HCT116 (cell line): ENCODE data around the gene GJD3.
"Not testable (repeated sequence)": the region's sequence is repeated elsewhere in the genome, so short reads cannot be mapped to it uniquely, and the experiment has no call there.

ENCODE experiments used
- CTCF ChIP-seq, 3 experiments: fragments of 200-600 bp in 1 of 3; sonication (generic) in 1 of 3; IDR thresholded peaks in 2 of 3; conservative IDR thresholded peaks in 1 of 3; 2 replicates each; pipeline ENCODE4 v1.5.1; 2012 to 2017; ENCODE audit warnings: low read depth in 2 of 3, low read length in 2 of 3, antibody characterized with exemption in 1 of 3, borderline replicate concordance in 1 of 3, control low read depth in 1 of 3, mild to moderate bottlenecking in 1 of 3, mixed read lengths in 1 of 3, mixed run types in 1 of 3, moderate library complexity in 1 of 3; ENCODE audit not compliant: insufficient read depth in 1 of 3
- EZH2 ChIP-seq: fragments of 200-600 bp; sonication (generic); IDR thresholded peaks from 2 replicates; pipeline ENCODE4 v1.6.1; 2017; ENCODE audit warnings: antibody characterized with exemption, mixed run types
- FOSL1 ChIP-seq: IDR thresholded peaks from 2 replicates; pipeline ENCODE4 v1.6.1; 2012; ENCODE audit warnings: low read depth
- POLR2AphosphoS5 ChIP-seq: IDR thresholded peaks from 2 replicates; pipeline ENCODE4 v1.6.1; 2011; ENCODE audit warnings: mild to moderate bottlenecking, low read depth, low read length, moderate library complexity
- RAD21 ChIP-seq: IDR thresholded peaks from 2 replicates; pipeline ENCODE4 v1.6.1; 2012; ENCODE audit warnings: low read depth, mild to moderate bottlenecking
- SIN3A ChIP-seq: IDR thresholded peaks from 2 replicates; pipeline ENCODE4 v1.6.1; 2012; ENCODE audit warnings: low read depth

GRCh38 chr17:40386555-40386954 is 22.0 kb upstream of the GJD3 start:
- not testable (repeated sequence) for TF ChIP-seq CTCF (IDR thresholded peaks at IDR 0.05 in 2 of 3, conservative IDR thresholded peaks at IDR 0.05 in 1 of 3; ENCODE audit: borderline replicate concordance in 1 of 3, insufficient read depth in 1 of 3, low read depth in 2 of 3, low read length in 2 of 3); RAD21; FOSL1; SIN3A; EZH2; POLR2AphosphoS5
